HT-29 (cell line): ENCODE measurements around the gene KRTAP10-4. TPM values are rescaled to one million over a fixed set of nuclear protein-coding genes. Genes with fewer than 3 reads are reported as not detected.
"Not testable (repeated sequence)": the region's sequence is repeated elsewhere in the genome, so short reads cannot be mapped to it uniquely, and the experiment has no call there.

Experiments used
- DNase-seq: peaks from one replicate; pipeline ENCODE4 v3.0.0-alpha.2; 2015; ENCODE audit warnings: low spot score
- total RNA-seq: library from RNA; depleted of rRNA; stranded (reverse); fragments of >200 nt; shearing (Covaris generic); gene quantifications from 2 replicates; pipeline ENCODE4 v1.2.3, GENCODE V29; 2014

The KRTAP10-4 gene
- total RNA-seq, 1 experiment from 2014 or later, result not detected

DNA sequence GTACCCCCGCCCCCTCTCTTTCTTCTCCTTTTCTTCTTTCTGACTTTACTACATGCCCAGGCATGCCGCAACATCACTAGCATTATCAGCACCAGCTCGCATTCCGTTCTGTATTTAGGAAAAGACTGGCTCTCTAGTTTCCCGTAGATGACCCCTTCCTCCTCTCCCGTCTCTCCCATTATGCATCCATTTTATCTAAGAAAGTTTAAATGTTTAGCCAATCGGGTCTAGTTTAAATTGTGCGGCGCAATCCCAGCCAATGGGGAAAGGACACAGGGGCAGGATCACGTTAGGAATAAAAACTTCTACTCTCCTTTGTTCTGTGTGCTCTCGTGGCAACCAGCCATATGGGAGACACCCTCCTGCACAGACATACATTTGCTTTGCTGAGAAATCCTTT is 24.5 kb downstream of the KRTAP10-4 start:
- DNase-seq, result no peak

DNA sequence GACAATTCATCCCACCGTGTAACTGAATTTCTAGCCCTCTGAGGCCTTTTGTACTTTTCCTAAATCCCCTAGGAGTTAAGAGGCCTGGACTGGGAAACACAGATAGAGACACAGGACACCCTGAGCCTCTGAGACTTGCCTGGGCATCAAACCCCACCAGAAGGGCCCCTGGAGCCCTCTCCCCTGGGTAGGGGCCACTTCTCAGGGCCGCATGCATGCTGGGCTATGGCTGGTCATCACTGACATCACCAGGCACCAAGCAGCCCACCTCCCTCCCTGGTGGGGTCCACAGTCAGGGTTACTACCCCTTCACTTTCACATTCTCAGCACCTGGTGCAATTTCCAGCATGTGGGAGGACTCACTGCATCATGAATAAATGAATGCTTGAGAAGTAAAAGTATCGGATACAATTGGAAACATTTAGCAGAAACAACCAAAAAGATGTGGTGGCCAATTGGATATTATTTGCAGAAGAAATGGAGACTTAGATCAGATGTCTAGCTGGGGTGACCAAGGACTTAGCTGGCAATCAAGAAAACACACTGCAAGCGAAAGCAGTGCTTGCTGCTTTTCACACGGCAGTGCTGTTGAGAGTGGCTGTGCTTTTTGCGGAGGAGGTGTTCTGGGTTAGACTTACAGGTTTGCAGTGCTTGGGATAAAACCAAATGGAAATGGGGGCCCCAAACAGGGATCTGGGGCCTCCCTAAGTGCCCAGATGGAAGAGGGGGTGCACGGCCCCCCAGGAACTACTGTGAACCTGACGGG is 25.9 kb downstream of the KRTAP10-4 start:
- DNase-seq, result no peak

DNA sequence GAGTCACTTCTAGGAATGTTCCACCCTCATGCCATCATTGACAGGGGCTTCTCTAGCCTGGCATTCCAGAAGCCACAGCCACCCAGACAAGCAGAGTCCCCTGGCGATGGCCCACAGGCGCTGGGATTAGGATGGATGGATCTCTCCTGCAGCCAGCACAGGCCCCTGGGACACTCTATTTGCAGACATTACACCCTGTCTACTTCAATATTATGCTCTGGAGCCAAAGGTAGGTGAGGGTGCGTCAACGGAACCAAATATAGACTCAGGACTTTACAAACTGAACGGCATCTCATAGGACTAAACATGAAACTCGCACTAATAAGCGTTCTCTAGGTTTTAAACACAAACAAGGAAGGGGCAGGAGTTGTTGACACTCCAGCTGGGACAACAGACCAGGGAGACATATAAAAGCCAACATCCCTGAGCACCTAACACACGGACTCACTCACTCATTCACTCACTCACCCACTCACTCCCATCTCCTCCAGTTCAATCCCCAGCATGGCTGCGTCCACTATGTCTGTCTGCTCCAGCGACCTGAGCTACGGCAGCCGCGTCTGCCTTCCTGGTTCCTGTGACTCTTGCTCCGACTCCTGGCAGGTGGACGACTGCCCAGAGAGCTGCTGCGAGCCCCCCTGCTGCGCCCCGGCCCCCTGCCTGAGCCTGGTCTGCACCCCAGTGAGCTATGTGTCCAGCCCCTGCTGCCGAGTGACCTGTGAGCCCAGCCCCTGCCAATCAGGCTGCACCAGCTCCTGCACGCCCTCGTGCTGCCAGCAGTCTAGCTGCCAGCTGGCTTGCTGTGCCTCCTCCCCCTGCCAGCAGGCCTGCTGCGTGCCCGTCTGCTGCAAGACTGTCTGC is 26.8 kb downstream of the KRTAP10-4 start, which contains the start of gene KRTAP10-7:
TSS of gene KRTAP10-7 (plus strand) at position 480 of the 861 bp plus-strand sequence. CDS start at position 505, 25 bp downstream.
- DNase-seq, result not testable (repeated sequence)

DNA sequence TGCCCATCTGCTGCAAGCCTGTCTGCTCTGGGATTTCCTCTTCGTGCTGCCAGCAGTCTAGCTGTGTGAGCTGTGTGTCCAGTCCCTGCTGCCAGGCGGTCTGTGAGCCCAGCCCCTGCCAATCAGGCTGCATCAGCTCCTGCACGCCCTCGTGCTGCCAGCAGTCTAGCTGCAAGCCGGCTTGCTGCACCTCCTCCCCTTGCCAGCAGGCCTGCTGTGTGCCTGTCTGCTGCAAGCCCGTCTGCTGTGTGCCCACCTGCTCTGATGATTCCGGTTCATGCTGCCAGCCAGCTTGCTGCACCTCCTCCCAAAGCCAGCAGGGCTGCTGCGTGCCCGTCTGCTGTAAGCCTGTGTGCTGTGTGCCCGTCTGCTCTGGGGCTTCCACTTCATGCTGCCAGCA is 27.6 kb downstream of the KRTAP10-4 start:
- DNase-seq, result not testable (repeated sequence)

DNA sequence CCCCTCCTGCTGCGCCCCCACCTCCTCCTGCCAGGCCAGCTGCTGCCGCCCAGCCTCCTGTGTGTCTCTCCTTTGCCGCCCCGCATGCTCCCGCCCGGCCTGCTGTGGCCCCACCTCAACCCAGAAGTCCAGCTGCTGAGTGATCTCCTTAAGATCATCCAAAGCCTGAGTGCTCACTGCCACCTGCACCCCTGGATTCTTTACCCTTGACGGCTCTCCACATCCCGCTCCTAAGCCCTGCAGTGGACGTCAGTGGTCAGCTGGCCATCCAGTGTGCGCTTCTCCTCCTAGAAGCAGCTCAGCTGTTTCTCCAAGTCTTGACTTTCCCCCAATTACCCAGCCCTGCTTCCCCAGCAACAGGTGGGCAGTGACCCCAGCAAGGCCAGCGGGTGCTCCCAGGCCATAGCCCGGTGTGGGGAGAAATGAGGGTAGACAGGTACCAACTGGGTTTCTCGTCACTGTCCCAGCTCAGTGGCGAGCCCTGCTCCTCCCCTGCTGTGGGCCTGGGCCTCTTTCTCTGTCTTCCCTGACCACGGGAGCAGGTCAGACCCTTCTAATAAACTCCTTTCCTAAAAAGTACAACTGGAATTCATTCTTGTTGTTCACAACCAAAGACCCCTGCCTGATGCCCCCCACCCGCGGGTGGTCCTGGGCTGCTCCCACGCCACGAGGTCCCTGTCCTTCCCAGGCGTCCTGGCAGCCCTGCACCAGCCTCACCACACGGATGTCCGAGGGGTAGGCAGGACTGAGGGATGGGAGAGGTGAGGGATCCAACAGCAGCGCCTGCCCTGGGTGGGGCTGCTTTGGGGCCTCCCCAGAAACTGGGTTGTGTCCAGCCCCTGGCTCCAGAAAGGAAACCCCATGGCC is 28.3 kb downstream of the KRTAP10-4 start:
- no peak for DNase-seq

DNA sequence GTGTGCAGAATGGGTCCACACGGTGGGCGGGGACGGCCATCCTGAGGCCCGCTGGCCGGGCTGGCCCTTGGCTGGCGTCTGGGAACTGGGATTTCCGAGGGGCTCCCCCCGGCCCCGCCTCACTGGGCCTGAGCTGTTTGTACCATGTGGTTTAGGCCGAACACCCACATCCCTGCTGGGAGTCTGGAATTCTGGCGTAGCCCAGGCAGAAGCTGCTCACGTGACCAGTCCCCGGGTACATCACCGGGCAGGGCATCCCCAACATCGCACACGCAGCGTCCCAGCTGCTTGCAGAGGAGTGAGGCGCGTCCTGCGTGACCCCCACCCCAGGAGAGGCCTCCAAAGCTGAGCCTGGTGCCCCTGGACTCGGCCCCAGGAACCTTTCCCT is 28.9 kb downstream of the KRTAP10-4 start:
- DNase-seq, result no peak

DNA sequence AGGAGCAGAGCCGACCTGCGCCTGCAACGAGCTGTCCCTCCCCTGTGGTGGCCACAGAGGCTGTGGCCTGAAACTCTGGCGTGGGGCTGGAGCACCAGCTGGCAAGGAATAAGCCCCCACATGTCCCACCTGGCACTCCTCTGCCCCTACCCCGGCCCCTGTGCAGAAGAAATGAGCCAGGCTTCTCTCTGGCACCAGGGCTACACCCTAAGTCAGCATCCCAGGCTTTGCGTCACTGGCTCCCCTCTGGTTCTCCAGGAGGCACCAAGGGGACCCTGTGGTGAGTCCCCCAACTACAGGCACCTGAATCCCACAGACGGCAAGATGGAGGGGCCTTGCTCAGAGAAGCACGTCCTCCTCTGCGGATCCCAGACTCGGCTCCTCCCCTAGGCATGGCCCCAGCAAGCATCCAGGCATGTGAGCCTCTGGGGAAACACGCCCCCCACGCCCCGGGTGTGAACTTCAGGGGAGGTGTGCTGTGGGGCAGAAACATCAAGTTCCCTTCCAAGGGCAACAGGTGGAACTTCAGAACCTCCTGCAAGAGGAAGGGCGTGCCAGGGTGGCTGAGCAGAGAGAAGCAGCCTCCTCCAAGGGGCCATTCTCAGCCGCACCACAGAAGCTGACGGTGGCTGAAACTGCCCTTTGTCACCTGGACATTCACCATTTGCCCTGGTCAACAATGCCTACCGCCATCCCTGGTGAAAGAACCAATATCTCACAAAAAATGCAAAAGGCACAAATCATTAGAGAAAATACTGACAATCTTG is 29.8 kb downstream of the KRTAP10-4 start:
- DNase-seq, result no peak

DNA sequence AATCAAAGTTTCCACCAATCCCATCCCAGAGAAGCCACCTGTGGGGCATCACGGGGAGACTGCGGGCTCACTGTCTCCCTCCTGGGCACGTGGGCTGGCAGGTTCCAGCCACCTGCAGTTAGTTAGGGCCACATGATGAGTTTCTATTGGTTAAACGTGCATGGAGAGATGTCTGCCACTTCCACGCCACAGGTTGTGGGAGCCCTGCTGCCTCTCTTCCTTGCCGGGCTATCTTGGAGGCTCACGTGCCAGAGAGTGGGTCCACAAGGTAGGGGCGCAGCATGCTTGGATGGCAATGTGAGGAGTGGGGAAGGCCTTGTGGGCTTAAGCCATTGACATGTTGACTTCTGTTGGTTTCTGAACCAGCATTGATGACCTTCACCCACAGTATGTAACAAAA is 30.4 kb downstream of the KRTAP10-4 start:
- no peak for DNase-seq

DNA sequence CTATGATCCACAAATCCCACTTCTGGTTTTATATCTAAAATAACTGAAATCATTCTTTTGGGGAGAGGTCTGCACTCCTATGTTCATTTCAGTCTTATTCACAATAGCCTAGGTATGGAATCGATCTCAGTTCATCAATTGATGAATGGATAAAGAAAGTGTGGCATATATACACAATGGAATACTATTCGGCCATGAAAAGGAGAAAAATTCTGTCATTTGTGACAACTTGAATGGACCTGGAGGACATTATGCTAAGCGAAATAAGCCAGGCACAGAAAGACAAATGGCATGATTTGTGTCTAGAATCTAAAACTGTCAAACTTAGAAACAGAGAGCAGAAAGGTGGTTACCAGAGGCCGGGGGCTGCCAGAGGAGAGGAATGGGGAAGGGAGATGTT is 33.0 kb downstream of the KRTAP10-4 start:
- no peak for DNase-seq

DNA sequence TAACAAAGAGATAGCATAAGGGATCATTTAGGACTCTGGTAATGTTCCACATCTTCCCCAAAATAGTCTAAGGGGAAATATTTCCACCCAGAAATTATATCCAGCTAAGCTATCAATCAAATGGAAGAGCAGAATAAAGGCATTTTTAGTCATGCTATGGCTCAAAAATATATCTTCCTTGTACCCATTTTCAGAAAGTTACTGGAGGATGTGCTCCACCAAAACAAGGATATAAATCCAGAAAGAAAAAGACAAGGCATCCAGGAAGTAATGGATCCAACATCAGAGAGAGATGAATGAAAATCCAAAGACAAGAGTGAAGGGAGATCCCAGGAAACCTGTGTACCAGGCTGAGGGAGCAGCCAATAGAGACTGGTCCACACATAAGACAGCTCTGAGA is 35.7 kb downstream of the KRTAP10-4 start:
- no peak for DNase-seq

DNA sequence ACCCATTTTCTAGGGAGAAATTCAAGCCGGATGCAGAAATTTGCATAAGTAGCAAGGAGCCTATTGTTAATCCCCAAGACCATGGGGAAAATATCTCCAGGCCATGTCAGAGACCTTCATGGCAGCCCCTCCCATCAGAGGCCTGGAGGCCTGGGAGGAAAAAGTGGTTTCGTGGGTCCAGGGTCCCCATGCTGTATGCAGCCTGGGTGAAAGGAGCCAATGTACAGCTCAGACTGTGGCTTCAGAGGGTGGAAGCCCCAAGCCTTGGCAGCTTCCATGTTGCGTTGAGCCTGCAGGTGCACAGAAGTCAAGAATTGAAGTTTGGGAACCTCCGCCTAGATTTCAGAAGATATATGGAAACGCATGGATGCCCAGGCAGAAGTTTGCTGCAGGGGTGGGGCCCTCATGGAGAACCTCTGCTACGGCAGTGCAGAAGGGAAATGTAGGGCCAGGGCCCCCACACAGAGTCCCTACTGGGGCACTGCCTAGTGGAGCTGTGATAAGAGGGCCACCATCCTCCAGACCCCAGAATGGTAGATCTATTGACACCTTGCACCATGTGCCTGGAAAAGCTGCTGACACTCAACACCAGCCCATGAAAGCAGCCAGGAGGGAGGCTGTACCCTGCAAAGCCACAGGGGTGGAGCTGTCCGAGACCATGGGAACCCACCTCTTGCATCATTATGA is 36.8 kb downstream of the KRTAP10-4 start:
- DNase-seq, result not testable (repeated sequence)

DNA sequence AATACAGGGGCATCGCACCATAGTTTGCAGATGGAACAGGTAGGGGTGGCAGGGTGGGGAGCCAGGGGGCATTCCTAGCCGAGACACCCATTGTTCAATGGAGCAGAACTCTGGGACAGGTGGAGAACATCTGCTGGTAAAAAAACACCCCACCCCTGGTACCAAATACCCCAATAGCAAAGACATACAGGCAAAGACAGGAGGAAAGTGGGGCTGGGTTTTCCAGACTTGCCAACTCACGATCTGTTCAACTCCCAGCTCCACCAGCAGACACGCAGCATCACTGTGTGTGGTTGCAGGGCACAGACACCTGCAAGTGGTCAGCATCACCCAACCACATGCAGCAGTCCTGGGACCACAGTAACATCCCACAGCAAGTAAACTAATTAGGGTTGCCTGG is 38.0 kb downstream of the KRTAP10-4 start:
- no peak for DNase-seq

DNA sequence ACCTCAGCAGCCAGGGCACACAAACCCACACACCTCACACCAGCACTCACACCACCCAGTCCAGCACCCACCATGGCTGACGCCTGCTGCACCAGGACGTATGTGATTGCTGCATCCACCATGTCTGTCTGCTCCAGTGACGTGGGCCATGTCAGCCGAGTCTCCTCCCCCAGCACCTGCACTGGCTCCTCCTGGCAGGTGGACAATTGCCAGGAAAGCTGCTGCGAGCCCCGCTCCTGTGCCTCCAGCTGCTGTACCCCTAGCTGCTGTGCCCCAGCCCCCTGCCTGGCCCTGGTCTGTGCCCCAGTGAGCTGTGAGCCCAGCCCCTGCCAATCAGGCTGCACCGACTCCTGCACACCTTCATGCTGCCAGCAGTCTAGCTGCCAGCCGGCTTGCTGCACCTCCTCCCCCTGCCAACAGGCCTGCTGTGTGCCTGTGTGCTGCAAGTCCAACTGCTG is 38.5 kb downstream of the KRTAP10-4 start, which contains the start of gene KRTAP10-8:
TSS of gene KRTAP10-8 (plus strand) at position 51 of the 458 bp plus-strand sequence. CDS start at position 73, 22 bp downstream.
- DNase-seq, result no peak

DNA sequence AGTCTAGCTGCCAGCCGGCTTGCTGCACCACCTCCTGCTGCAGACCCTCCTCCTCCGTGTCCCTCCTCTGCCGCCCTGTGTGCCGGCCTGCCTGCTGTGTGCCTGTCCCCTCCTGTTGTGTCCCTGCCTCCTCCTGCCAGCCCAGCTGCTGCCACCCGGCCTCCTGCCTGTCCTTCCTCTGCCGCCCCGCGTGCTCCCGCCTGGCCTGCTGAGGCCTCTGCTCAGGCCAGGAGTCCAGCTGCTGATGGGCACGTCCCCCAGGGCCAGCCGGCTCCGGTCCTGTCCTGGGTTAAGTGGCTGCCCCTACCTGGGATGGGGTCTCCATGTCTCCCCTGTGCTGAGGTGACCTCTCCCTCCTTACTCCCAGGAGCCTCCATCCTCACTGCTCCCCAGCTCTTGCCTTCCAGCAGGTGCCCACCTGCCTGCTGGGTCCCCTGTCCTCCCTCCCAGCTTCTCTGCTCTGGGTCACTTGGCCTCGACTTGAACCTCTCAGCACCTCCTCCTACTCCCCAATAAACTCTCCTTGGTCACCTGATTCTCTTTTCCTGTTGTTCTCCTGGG is 39.2 kb downstream of the KRTAP10-4 start:
- DNase-seq, result no peak

DNA sequence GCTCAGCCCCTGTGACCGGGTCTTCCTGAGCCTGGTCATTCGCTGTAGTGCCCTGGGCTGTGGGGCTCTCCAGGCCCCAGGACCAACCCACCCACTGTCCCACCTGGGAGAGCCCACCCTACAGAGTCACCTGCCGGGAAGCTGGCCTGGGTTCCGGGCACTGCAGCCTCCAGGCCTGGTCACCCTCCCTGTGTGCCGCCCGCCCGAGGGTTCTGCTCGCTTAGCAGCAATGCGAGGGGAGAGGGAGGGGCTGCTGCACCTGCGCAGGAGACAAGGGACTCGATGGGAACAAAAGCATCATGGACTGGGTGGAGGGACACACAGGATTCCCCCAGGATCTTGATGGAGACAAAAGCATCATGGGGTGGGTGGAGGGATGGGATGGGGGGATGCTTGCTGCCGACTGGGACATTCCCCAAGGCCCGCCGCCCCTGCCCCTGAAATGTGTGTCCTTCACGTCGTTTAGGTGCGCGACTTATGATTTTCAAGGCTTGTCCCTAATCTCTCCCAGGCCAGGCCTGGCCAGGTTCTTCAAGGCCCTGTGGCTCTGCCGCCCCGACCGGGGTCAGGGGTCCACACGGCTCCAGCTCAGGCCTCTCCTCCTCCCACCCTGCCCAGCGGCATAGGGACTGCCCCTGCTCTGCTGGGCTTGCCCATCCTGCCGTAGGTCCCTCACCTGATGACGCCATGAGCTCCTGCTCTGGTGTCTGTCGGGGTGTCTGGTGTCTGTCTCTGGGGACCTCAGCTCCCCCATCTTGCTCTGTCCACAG is 40.0 kb downstream of the KRTAP10-4 start:
- DNase-seq, result no peak

DNA sequence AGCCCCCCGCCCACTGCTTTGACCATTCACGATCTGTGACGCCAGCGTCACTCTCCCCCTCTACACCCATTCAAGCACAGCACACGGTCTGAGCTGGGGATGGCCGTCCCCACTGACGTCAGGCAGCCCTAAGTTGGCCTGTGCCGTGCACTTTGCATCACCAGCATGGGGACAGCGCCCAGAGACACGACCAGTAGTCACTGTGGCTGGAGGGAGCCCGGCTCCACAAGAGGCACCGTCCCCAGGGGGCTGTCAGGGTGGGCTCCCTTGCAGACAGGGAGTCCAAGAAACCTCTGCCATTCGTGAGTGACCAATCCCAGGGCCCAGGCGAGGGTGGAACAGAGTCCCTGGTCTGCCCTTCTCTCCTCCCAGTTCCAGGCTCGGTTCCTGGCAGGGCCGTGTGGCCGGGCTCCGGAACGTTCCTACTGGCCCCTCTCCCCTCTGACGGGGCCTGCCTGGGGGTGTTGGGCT is 40.7 kb downstream of the KRTAP10-4 start:
- DNase-seq, result no peak

DNA sequence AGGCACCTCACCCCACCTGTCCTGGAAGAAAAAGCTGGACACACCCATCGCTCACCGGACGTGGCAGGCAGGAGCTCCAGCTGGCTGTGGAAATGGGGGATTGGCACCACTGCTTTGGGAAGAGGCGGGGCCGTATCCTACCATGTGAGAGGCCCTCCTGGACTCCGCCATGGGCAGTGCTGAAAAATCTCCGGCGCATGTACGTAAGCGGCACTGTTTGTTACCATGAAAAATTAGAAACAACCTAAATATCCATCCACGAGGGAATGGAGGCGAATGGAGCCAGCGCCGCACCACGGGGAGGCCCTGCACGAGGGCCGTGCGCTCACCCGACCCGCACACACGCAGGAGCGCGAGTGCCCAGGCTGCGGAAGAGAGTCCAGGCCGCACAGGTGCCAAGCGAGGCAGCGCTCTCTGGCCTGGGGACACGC is 41.4 kb downstream of the KRTAP10-4 start:
- no peak for DNase-seq

DNA sequence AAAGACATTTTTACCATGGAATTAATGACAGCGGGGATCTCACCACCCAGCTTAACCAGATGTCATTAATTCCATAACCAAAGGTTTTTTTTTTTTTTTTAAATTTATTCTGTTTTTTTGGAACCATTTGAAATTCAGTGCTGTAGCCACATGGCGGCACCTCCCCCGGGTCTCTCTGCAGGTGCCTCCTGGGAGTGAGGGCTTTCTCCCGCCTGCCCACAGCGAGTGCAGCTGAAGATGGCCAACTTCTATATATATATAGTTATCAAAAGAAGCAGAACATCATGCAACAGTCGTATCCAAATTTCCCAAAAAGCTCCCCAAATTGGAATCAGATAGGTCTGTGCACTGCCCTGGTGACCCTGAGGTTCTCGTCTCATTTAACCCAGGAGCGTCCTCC is 41.9 kb downstream of the KRTAP10-4 start:
- DNase-seq, result no peak
